Measurements from ENCODE around the gene ABCA6. TPM values are rescaled to one million over a fixed set of nuclear protein-coding genes. Genes with fewer than 3 reads are reported as not detected.

ABCA6 gene
- total and polyA plus RNA-seq, 10 of the 15 experiments (the other 5 are each of a cell fraction or from before 2014, with no cell fraction given), result 6.8 to 36.9 (median 12.6) TPM

DNA sequence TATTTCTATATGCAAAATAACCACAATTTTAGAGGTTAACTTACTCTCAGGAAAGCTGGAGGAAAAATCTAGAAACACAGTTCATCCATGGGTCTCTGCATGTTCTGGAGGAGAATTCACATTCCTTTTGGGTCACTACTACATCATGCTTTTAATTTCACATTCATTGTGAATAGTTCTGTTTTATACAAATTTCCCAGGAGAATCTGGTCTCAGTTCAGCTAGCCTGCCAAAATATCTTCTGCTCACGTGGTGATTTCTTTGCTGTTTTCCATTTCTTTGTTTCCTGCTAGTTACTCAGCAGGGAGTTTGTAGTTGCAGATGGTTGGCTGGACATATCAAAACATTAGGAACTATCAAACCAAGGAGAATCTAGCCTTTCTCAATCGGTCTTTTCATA is 80.9 kb downstream of the ABCA6 start, which contains the start of gene ABCA9:
Gene ABCA9 (minus strand): TSS at position 106 of the 400 bp plus-strand sequence. CDS start 9,801 bp downstream, outside the sequence.
- no peaks in the 10 kb centered on the region for H3K36me3 ChIP-seq (ENCODE audit: control insufficient read depth in 2 of 2, insufficient read depth in 2 of 2, low read length in 1 of 2)
- H3K4me3 ChIP-seq, result no peak within 1 kb of the TSS
- CTCF ChIA-PET, result no interaction called here
- TF ChIP-seq, protein P1, sequence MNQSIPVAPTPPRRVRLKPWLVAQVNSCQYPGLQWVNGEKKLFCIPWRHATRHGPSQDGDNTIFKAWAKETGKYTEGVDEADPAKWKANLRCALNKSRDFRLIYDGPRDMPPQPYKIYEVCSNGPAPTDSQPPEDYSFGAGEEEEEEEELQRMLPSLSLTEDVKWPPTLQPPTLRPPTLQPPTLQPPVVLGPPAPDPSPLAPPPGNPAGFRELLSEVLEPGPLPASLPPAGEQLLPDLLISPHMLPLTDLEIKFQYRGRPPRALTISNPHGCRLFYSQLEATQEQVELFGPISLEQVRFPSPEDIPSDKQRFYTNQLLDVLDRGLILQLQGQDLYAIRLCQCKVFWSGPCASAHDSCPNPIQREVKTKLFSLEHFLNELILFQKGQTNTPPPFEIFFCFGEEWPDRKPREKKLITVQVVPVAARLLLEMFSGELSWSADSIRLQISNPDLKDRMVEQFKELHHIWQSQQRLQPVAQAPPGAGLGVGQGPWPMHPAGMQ (IDR thresholded peaks at IDR 0.05; ENCODE audit: borderline replicate concordance), result no peak
- TF ChIP-seq BRCA1 (IDR thresholded peaks at IDR 0.05; ENCODE audit: low read depth, low read length) (no peak), MTA3 (IDR thresholded peaks at IDR 0.05; ENCODE audit: borderline replicate concordance, low read length) (no peak), GATAD2B (conservative IDR thresholded peaks at IDR 0.05; ENCODE audit: low read depth) (no peak), RAD21 (IDR thresholded peaks at IDR 0.05; ENCODE audit: insufficient read depth, low read depth, low read length) (no peak), SMARCA5 (IDR thresholded peaks at IDR 0.05) (no peak), ETV6 (conservative IDR thresholded peaks at IDR 0.05 in 1 of 2, IDR thresholded peaks at IDR 0.05 in 1 of 2; ENCODE audit: borderline replicate concordance in 1 of 2, low read depth in 1 of 2) (no peak), YY1 (IDR thresholded peaks at IDR 0.05; ENCODE audit: low read depth, low read length) (no peak), SUZ12 (IDR thresholded peaks at IDR 0.05; ENCODE audit: unreplicated experiment) (no peak)
- TF ChIP-seq, protein P2, sequence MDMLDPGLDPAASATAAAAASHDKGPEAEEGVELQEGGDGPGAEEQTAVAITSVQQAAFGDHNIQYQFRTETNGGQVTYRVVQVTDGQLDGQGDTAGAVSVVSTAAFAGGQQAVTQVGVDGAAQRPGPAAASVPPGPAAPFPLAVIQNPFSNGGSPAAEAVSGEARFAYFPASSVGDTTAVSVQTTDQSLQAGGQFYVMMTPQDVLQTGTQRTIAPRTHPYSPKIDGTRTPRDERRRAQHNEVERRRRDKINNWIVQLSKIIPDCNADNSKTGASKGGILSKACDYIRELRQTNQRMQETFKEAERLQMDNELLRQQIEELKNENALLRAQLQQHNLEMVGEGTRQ (IDR thresholded peaks at IDR 0.05; ENCODE audit: borderline replicate concordance, low read depth, low read length), result no peak
- DNase-seq (ENCODE audit: low read depth, low spot score) (no peak), FAIRE-seq (no peak), ATAC-seq (no peak)
- RAD21 ChIA-PET (ENCODE audit: unreplicated experiment), result no interaction called here
- 2% methylated on average over 2 of the region's 2 CpGs for WGBS (ENCODE audit: insufficient coverage, insufficient replicate concordance, low lambda C conversion rate, missing lambda C conversion rate)
- no TSS peak for BruUV-seq (replicated peaks)
- peaks cover 3% of the 10 kb centered on the region; the same call in 1 of the 3 replicates for H3K9me3 ChIP-seq (replicated peaks; ENCODE audit: control insufficient read depth, insufficient read depth, low read length)
- H3K4me1 ChIP-seq (ENCODE audit: control insufficient read depth, insufficient read depth, low read length), result no peaks in the 10 kb centered on the region
- H3K27me3 ChIP-seq (replicated peaks in 1 of 2; ENCODE audit: control insufficient read depth in 2 of 2, insufficient read depth in 2 of 2, low read length in 1 of 2), result no peaks in the 10 kb centered on the region
- no peak within 1 kb of the TSS for H3K9ac ChIP-seq (ENCODE audit: control insufficient read depth, insufficient read depth, low read length)
- H3K79me2 ChIP-seq (ENCODE audit: control insufficient read depth, insufficient read depth, low read length), result no peaks in the 10 kb centered on the region
- H2AFZ ChIP-seq (ENCODE audit: control insufficient read depth, low read depth, low read length), result 0 out of 2 replicates have a peak within 1 kb of the TSS, but pooled peaks have one; percentile 23
- no peaks in the 10 kb centered on the region for H4K20me1 ChIP-seq (ENCODE audit: control insufficient read depth, insufficient read depth)
- intact Hi-C loops (cut with micrococcal nuclease; ENCODE audit: unreplicated experiment) (loop anchor here (10.0 kb wide), 1 partner anchor 286 kb away; no protein-coding TSS in a partner anchor), in situ Hi-C loops (cut with MboI) (no loop called here)
- SMC1A ChIA-PET (ENCODE audit: uncharacterized antibody, unreplicated experiment), result no interaction called here
- POLR2A ChIA-PET, result no interaction called here
- H3K4me2 ChIP-seq (ENCODE audit: control insufficient read depth, insufficient read depth), result no peak within 1 kb of the TSS; the same call in 1 of the 2 replicates
- H3K27ac ChIP-seq (ENCODE audit: control insufficient read depth, insufficient read depth), result no peak within 1 kb of the TSS
